Skeletal muscle satellite cell (primary cell): ENCODE data around the gene F2R. TPM values are rescaled to one million over a fixed set of nuclear protein-coding genes. Genes with fewer than 3 reads are reported as not detected.
"Not testable (repeated sequence)": the region's sequence is repeated elsewhere in the genome, so short reads cannot be mapped to it uniquely, and the experiment has no call there.

Experiments
- H3K27me3 ChIP-seq: 2 replicates; pipeline ENCODE4 v1.7.0; 2013; ENCODE audit warnings: low read length; ENCODE audit not compliant: control insufficient read depth, insufficient read depth
- H3K36me3 ChIP-seq: 2 replicates; pipeline ENCODE4 v1.7.0; 2013; ENCODE audit warnings: mild to moderate bottlenecking, control low read depth, low read length; ENCODE audit not compliant: insufficient read depth
- H3K4me1 ChIP-seq: 2 replicates; pipeline ENCODE4 v1.7.0; 2013; ENCODE audit warnings: low read length; ENCODE audit not compliant: control insufficient read depth, insufficient read depth
- H3K4me2 ChIP-seq: 2 replicates; pipeline ENCODE4 v1.7.0; 2013; ENCODE audit warnings: mild to moderate bottlenecking, low read length
- H3K4me3 ChIP-seq: 2 replicates; pipeline ENCODE4 v1.7.0; 2013; ENCODE audit warnings: low read length
- H3K9ac ChIP-seq: 2 replicates; pipeline ENCODE4 v1.7.0; 2013; ENCODE audit warnings: mild to moderate bottlenecking, low read depth, low read length, moderate library complexity
- H3K9me3 ChIP-seq: replicated peaks from 2 replicates; pipeline ENCODE4 v1.7.0; 2013; ENCODE audit warnings: mild to moderate bottlenecking, control low read depth, low read length
- small RNA-seq: library from RNA; depleted of rRNA; stranded (forward); fragments of <200 nt; gene quantifications from one replicate; pipeline ENCODE3, GENCODE V24; 2012

F2R gene

GRCh38 chr5:76765249-76765648 lies 49.3 kb downstream of the F2R start:
- Histone ChIP-seq H3K4me2 (no peak overlapping the region), H3K9me3 (peaks cover 7% of the 10 kb centered on the region), H3K27me3 (no peaks in the 10 kb centered on the region), H3K9ac (no peak overlapping the region), H3K36me3 (no peaks in the 10 kb centered on the region), H3K4me3 (no peak overlapping the region), H3K4me1 (no peaks in the 10 kb centered on the region)

- peaks cover 7% of the 10 kb centered on the region for H3K9me3 ChIP-seq
- H3K4me3 ChIP-seq, result no peak overlapping the region
- H3K27me3 ChIP-seq, result no peaks in the 10 kb centered on the region
- no peak overlapping the region for H3K9ac ChIP-seq
- no peaks in the 10 kb centered on the region for H3K36me3 ChIP-seq
- H3K4me1 ChIP-seq, result peaks cover 1% of the 10 kb centered on the region
- no peak overlapping the region for H3K4me2 ChIP-seq
Measured at GRCh38 chr5:76766746-76767145, 50.8 kb downstream of the F2R start.

DNA sequence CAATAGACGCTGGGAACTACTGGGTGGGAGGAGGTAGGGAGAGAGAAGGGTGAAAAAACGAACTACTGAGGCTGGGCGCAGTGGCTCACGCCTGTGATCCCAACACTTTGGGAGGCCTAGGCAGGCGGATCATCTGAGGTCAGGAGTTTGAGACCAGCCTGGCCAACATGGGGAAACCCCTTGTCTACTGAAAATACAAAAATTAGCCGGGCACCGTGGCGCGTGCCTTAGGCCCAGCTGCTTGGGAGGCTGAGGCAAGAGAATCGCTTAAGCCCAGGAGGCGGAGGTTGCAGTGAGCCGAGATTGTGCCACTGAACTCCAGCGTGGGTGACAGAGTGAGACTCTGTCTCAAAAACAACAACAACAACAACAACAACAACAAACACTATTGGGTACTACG lies 55.1 kb downstream of the F2R start:
- H3K4me1 ChIP-seq, result not testable (repeated sequence)

GRCh38 chr5:76771705-76772405 lies 55.9 kb downstream of the F2R start:
- Histone ChIP-seq H3K4me1 (peaks cover 9% of the 10 kb centered on the region), H3K4me3 (no peak overlapping the region), H3K9ac (no peak overlapping the region), H3K9me3 (no peaks in the 10 kb centered on the region), H3K4me2 (no peak overlapping the region), H3K27me3 (no peaks in the 10 kb centered on the region), H3K36me3 (no peaks in the 10 kb centered on the region)

More for the DNA sequence above, 55.1 kb downstream of the F2R start:
- not testable (repeated sequence) for H3K9me3 ChIP-seq, H3K27me3 ChIP-seq, H3K9ac ChIP-seq, H3K36me3 ChIP-seq, H3K4me3 ChIP-seq, H3K4me2 ChIP-seq

GRCh38 chr5:76775921-76776320 lies 60.0 kb downstream of the F2R start:
- no peak overlapping the region for H3K4me3 ChIP-seq
- H3K4me2 ChIP-seq, result no peak overlapping the region
- H3K27me3 ChIP-seq, result no peaks in the 10 kb centered on the region
- H3K4me1 ChIP-seq, result peaks cover 9% of the 10 kb centered on the region
- no peaks in the 10 kb centered on the region for H3K36me3 ChIP-seq
- H3K9me3 ChIP-seq, result no peaks in the 10 kb centered on the region
- H3K9ac ChIP-seq, result no peak overlapping the region

GRCh38 chr5:76776391-76776790 lies 60.5 kb downstream of the F2R start:
- Histone ChIP-seq H3K36me3 (no peaks in the 10 kb centered on the region), H3K9ac (no peak overlapping the region)

GRCh38 chr5:76780616-76781015 lies 64.7 kb downstream of the F2R start:
- not testable (repeated sequence) for H3K9ac ChIP-seq, H3K4me3 ChIP-seq, H3K27me3 ChIP-seq, H3K36me3 ChIP-seq, H3K4me2 ChIP-seq, H3K4me1 ChIP-seq, H3K9me3 ChIP-seq

More at GRCh38 chr5:76776391-76776790, 60.5 kb downstream of the F2R start:
- no peaks in the 10 kb centered on the region for H3K27me3 ChIP-seq
- H3K9me3 ChIP-seq, result no peaks in the 10 kb centered on the region
- no peak overlapping the region for H3K4me2 ChIP-seq
- H3K4me3 ChIP-seq, result no peak overlapping the region
- peaks cover 9% of the 10 kb centered on the region for H3K4me1 ChIP-seq

DNA sequence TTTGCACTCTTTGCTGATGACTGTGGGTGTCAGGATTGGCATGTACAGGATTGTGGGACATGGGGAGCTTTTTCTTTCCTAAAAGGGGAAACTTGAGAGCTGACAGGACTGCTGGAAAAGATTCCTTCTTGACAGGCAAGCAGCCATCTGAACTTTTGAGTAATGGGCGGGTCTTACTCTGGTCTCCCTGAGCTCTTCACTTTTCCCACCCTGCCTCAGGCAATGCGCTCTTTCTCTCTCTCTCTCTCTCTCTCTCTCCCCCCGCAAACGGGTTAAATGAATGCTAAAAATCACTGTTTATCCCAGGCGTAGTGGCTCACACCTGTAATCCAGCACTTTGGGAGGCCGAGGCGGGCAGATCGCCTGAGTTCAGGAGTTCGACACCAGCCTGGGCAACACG lies 65.8 kb downstream of the F2R start:
- Histone ChIP-seq H3K4me1 (peaks cover 5% of the 10 kb centered on the region), H3K36me3 (no peaks in the 10 kb centered on the region)

DNA sequence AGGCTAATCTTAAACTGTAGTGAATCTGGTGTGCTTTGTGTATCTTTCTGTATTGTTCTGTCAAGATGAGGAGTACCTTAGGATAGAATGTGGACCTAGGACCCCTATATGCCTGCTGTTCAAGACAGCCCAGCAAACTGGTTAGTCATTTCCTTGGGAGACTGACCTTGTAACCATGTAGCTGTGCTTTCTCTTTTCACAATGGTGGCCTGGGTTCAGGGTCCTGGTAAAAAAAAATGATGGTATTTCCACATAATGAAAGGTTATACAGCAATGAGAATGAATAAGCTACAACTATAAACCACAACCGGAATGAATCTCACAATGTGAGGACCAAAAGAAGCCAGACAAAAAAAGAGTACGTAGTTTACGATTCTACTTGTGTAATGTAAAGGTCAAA lies 66.5 kb downstream of the F2R start:
- H3K9ac ChIP-seq, result no peak overlapping the region
- H3K4me3 ChIP-seq, result no peak overlapping the region
- no peak overlapping the region for H3K4me2 ChIP-seq
- H3K27me3 ChIP-seq, result no peaks in the 10 kb centered on the region
- no peaks in the 10 kb centered on the region for H3K36me3 ChIP-seq
- peaks cover 12% of the 10 kb centered on the region for H3K4me1 ChIP-seq
- no peaks in the 10 kb centered on the region for H3K9me3 ChIP-seq

More for the DNA sequence above, 65.8 kb downstream of the F2R start:
- Histone ChIP-seq H3K4me2 (no peak overlapping the region), H3K9ac (no peak overlapping the region), H3K9me3 (no peaks in the 10 kb centered on the region), H3K27me3 (no peaks in the 10 kb centered on the region), H3K4me3 (no peak overlapping the region)

Small RNAs within 50 kb of the gene (small RNA-seq; reads per million reads assigned to genes)
- not detected for gene RF02154
- gene RF02155, result not detected
